ENCODE results near the gene C12orf76. TPM values are rescaled to one million over a fixed set of nuclear protein-coding genes. Genes with fewer than 3 reads are reported as not detected.

C12orf76 gene
- total RNA-seq, 1 experiment from 2014 or later = 9.7 TPM

- H2BK20ac ChIP-seq (ENCODE audit: low read depth, low read length, poor library complexity, severe bottlenecking) = no peak overlapping the region
- no peak overlapping the region for H3T11ph ChIP-seq (ENCODE audit: low read length)
- no peak overlapping the region for H3K9ac ChIP-seq (ENCODE audit: extremely low read depth, insufficient read length, low read length)
- no peaks in the 10 kb centered on the region for H3K79me2 ChIP-seq (ENCODE audit: insufficient read depth, low read length)
- H2AFZ ChIP-seq (ENCODE audit: low read length) = no peak overlapping the region
- DNase-seq = no peak
- Mint-ChIP-seq H3K27ac (no peak overlapping the region), H3K4me1 (peaks cover 4 to 6% of the 10 kb centered on the region in 2 experiments; a peak in 1 of 4 replicates), H3K36me3 (ENCODE audit: insufficient read depth in 1 of 3, low read depth in 3 of 3) (no peaks in the 10 kb centered on the region), H3K9me3 (no peaks in the 10 kb centered on the region), H3K27me3 (ENCODE audit: low read depth) (peaks cover 5% of the 10 kb centered on the region), H3K4me3 (no peak overlapping the region)
- no peaks in the 10 kb centered on the region for H3K23me2 ChIP-seq (ENCODE audit: insufficient read length, low read depth, low read length, poor library complexity, severe bottlenecking)
- H4K20me1 ChIP-seq (ENCODE audit: control insufficient read depth, insufficient read depth, insufficient read length) = no peaks in the 10 kb centered on the region
- H4K91ac ChIP-seq (ENCODE audit: insufficient read length, low read depth, low read length) = no peak overlapping the region
- H3K4ac ChIP-seq (ENCODE audit: low read depth, low read length) = no peak overlapping the region
- H3K18ac ChIP-seq (ENCODE audit: insufficient read length, low read depth, low read length) = no peak overlapping the region
- no peak overlapping the region for H4K8ac ChIP-seq (replicated peaks; ENCODE audit: insufficient read length, low read depth, low read length)
- H2BK120ac ChIP-seq (ENCODE audit: low read depth, low read length, poor library complexity, severe bottlenecking) = no peak overlapping the region
- H3K27me3 ChIP-seq (ENCODE audit: insufficient read depth, low read length) = no peaks in the 10 kb centered on the region
- no peaks in the 10 kb centered on the region for H3K4me1 ChIP-seq (ENCODE audit: insufficient read depth, low read length)
- no peak overlapping the region for H3K4me2 ChIP-seq (ENCODE audit: insufficient read depth, insufficient read length, low read length)
- H3K27ac ChIP-seq (ENCODE audit: insufficient read length, low read depth, low read length) = no peak overlapping the region
- no peak overlapping the region for H3K23ac ChIP-seq (ENCODE audit: insufficient read length, low read depth, low read length)
- H3K9me3 ChIP-seq (ENCODE audit: control insufficient read depth, low read depth, low read length) = no peaks in the 10 kb centered on the region
- H4K5ac ChIP-seq (ENCODE audit: insufficient read length, low read depth, low read length) = no peak overlapping the region
- H3K79me1 ChIP-seq (ENCODE audit: insufficient read depth, low read depth, low read length, poor library complexity, severe bottlenecking) = no peaks in the 10 kb centered on the region
- WGBS (ENCODE audit: extremely low coverage, insufficient read length, low lambda C conversion rate) = no CpG with 5 or more reads among the region's 5 CpGs
- no peak overlapping the region for H3K14ac ChIP-seq (ENCODE audit: insufficient read depth, low read length)
- no peak overlapping the region for H2BK5ac ChIP-seq (ENCODE audit: insufficient read length, low read length)
- H2BK12ac ChIP-seq (ENCODE audit: insufficient read length, low read depth, low read length) = no peak overlapping the region
- no peak overlapping the region for H2AK5ac ChIP-seq (ENCODE audit: insufficient read length, low read length)
- no peak overlapping the region for H2BK15ac ChIP-seq (ENCODE audit: low read depth, low read length)
- TF ChIP-seq, protein P1, sequence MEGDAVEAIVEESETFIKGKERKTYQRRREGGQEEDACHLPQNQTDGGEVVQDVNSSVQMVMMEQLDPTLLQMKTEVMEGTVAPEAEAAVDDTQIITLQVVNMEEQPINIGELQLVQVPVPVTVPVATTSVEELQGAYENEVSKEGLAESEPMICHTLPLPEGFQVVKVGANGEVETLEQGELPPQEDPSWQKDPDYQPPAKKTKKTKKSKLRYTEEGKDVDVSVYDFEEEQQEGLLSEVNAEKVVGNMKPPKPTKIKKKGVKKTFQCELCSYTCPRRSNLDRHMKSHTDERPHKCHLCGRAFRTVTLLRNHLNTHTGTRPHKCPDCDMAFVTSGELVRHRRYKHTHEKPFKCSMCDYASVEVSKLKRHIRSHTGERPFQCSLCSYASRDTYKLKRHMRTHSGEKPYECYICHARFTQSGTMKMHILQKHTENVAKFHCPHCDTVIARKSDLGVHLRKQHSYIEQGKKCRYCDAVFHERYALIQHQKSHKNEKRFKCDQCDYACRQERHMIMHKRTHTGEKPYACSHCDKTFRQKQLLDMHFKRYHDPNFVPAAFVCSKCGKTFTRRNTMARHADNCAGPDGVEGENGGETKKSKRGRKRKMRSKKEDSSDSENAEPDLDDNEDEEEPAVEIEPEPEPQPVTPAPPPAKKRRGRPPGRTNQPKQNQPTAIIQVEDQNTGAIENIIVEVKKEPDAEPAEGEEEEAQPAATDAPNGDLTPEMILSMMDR (conservative IDR thresholded peaks at IDR 0.05) = no peak
- H3K56ac ChIP-seq (ENCODE audit: insufficient read length, low read depth, low read length) = no peak overlapping the region
Measured at GRCh38 chr12:110074089-110074488, 25.8 kb upstream of the C12orf76 start.

Measured in H9 (cell line).